GM18951 (cell line): ENCODE data around the gene PNCK.
"Not testable (repeated sequence)": the region's sequence is repeated elsewhere in the genome, so short reads cannot be mapped to it uniquely, and the experiment has no call there.

Source experiments
- POLR2A ChIP-seq: IDR thresholded peaks from 4 replicates; pipeline ENCODE4 v1.6.1; 2011; ENCODE audit warnings: mild to moderate bottlenecking; ENCODE audit not compliant: insufficient read length, insufficient read depth; ENCODE audit errors: extremely low read depth
- in situ Hi-C: fragments of 300-500 bp; cut with MboI; formaldehyde crosslinking; loops from one replicate; pipeline ENCODE4 v1.12.0; 2022; ENCODE audit warnings: low sequenced_read_pairs, mixed read lengths, inconsistent platforms; ENCODE audit not compliant: unreplicated experiment

The PNCK gene

GRCh38 chrX:153704021-153704526, 30.5 kb upstream of the PNCK start:
- in situ Hi-C loops: no loop called here
- no peak for TF ChIP-seq POLR2A

- TF ChIP-seq POLR2A: no peak
Measured at GRCh38 chrX:153703036-153703370, 29.4 kb upstream of the PNCK start.

GRCh38 chrX:153702336-153703035, 28.9 kb upstream of the PNCK start:
- TF ChIP-seq POLR2A: no peak
- in situ Hi-C loops: no loop called here

More at GRCh38 chrX:153703036-153703370, 29.4 kb upstream of the PNCK start:
- in situ Hi-C loops: no loop called here

GRCh38 chrX:153701706-153702105, 28.1 kb upstream of the PNCK start:
- TF ChIP-seq POLR2A: no peak
- in situ Hi-C loops: no loop called here

GRCh38 chrX:153700967-153701366, 27.4 kb upstream of the PNCK start:
- TF ChIP-seq POLR2A: no peak
- in situ Hi-C loops: no loop called here

GRCh38 chrX:153700376-153700945, 26.8 kb upstream of the PNCK start:
- TF ChIP-seq POLR2A: no peak
- in situ Hi-C loops: no loop called here

GRCh38 chrX:153699784-153700371, 26.3 kb upstream of the PNCK start:
- in situ Hi-C loops: not testable (repeated sequence)

GRCh38 chrX:153699210-153699783, 25.7 kb upstream of the PNCK start:
- in situ Hi-C loops: not testable (repeated sequence)

- in situ Hi-C loops: no loop called here
- TF ChIP-seq POLR2A: no peak
Measured at GRCh38 chrX:153697924-153698865, 24.6 kb upstream of the PNCK start.

- in situ Hi-C loops: not testable (repeated sequence)
Measured at GRCh38 chrX:153696986-153697722, 23.5 kb upstream of the PNCK start.

GRCh38 chrX:153696538-153696937, 22.9 kb upstream of the PNCK start:
- in situ Hi-C loops: not testable (repeated sequence)

GRCh38 chrX:153696100-153696499, 22.5 kb upstream of the PNCK start:
- no peak for TF ChIP-seq POLR2A
- in situ Hi-C loops: no loop called here

GRCh38 chrX:153694687-153695270, 21.2 kb upstream of the PNCK start:
- no peak for TF ChIP-seq POLR2A
- in situ Hi-C loops: no loop called here

GRCh38 chrX:153694256-153694655, 20.6 kb upstream of the PNCK start:
- in situ Hi-C loops: not testable (repeated sequence)
